ENCODE results near the gene SQSTM1. TPM values are rescaled to one million over a fixed set of nuclear protein-coding genes. Genes with fewer than 3 reads are reported as not detected.

SQSTM1 gene
- total RNA-seq, 1 experiment from 2014 or later = 78.5 TPM

- POLR2A ChIA-PET = no interaction called here
- Mint-ChIP-seq H3K4me3 (no peak overlapping the region), H3K9me3 (0 out of 2 replicates have a peak, but pooled peaks cover 7% of the 10 kb centered on the region), H3K4me1 (peaks cover 26% of the 10 kb centered on the region), H3K36me3 (peaks cover 81% of the 10 kb centered on the region), H3K27ac (no peak overlapping the region), H3K27me3 (ENCODE audit: low read depth) (no peaks in the 10 kb centered on the region)
- no peak for DNase-seq (ENCODE audit: low spot score)
- ATAC-seq = no peak
- CTCF ChIA-PET = interaction anchor here (3.1 kb wide), 1 partner anchor 28 kb away, joined by 11 read pairs; no protein-coding TSS in a partner anchor
- TF ChIP-seq CREB1 (CRISPR knock-in tag; IDR thresholded peaks at IDR 0.05) (no peak), ZNF281 (CRISPR knock-in tag; IDR thresholded peaks at IDR 0.05) (no peak), ZNF121 (CRISPR knock-in tag; IDR thresholded peaks at IDR 0.05) (no peak), E2F4 (CRISPR knock-in tag; IDR thresholded peaks at IDR 0.05; ENCODE audit: borderline replicate concordance, low read depth) (no peak)
- TF ChIP-seq, protein P1, sequence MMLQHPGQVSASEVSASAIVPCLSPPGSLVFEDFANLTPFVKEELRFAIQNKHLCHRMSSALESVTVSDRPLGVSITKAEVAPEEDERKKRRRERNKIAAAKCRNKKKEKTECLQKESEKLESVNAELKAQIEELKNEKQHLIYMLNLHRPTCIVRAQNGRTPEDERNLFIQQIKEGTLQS (CRISPR knock-in tag; conservative IDR thresholded peaks at IDR 0.05) = no peak
- TF ChIP-seq, protein P2, sequence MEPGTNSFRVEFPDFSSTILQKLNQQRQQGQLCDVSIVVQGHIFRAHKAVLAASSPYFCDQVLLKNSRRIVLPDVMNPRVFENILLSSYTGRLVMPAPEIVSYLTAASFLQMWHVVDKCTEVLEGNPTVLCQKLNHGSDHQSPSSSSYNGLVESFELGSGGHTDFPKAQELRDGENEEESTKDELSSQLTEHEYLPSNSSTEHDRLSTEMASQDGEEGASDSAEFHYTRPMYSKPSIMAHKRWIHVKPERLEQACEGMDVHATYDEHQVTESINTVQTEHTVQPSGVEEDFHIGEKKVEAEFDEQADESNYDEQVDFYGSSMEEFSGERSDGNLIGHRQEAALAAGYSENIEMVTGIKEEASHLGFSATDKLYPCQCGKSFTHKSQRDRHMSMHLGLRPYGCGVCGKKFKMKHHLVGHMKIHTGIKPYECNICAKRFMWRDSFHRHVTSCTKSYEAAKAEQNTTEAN (CRISPR knock-in tag; IDR thresholded peaks at IDR 0.05) = no peak
These were observed 9.2 kb downstream of the SQSTM1 start for GRCh38 chr5:179829732-179830435.

DNA sequence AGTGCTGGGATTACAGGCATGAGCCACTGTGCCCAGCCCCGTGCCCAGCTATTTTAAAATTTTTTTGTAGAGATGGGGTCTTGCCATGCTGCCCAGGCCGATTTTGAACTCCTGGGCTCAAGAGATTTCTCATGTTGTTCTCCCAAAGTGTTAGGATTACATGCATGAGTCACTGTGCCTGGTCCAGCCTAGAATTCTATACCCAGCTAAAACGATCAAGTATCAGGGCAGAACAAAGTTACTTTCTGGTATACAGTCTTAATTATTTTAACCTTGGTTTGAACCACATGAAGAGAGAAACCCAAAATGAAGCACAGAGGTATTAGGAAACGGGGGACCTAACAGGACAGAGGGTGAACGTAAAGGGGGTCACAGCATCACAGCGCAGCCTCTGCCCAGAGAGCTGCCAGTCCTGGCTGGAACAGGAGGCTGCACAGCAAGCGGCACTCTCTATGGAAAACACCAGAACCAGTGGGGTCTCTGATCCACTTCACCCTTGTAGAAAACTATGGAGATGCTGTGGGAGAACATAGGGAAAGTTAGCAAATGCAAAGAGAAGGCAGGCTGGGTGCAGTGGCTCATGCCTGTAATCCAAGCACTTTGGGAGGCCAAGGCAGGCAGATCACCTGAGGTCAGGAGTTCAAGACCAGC, 10.2 kb downstream of the SQSTM1 start:
- peaks cover 12% of the 10 kb centered on the region for H3K9me3 Mint-ChIP-seq
- POLR2A ChIA-PET = no interaction called here
- H3K4me1 Mint-ChIP-seq = peaks cover 26% of the 10 kb centered on the region
- no peaks in the 10 kb centered on the region; the same call in 1 of the 2 replicates for H3K27me3 Mint-ChIP-seq (ENCODE audit: low read depth)
- CTCF ChIA-PET = interaction anchor here (3.1 kb wide), 1 partner anchor 29 kb away, joined by 11 read pairs; no protein-coding TSS in a partner anchor
- peaks cover 81% of the 10 kb centered on the region for H3K36me3 Mint-ChIP-seq
- no peak overlapping the region for H3K27ac Mint-ChIP-seq
- H3K4me3 Mint-ChIP-seq = no peak overlapping the region
- no peak for ATAC-seq
- DNase-seq (ENCODE audit: low spot score) = no peak
- TF ChIP-seq NR2C2 (CRISPR knock-in tag; IDR thresholded peaks at IDR 0.05) (no peak), USF2 (CRISPR knock-in tag; IDR thresholded peaks at IDR 0.05) (no peak), MLX (CRISPR knock-in tag; IDR thresholded peaks at IDR 0.05) (no peak), SOX15 (CRISPR knock-in tag; IDR thresholded peaks at IDR 0.05) (no peak), ZNF317 (CRISPR knock-in tag; IDR thresholded peaks at IDR 0.05; ENCODE audit: borderline replicate concordance, low read depth) (no peak), E2F5 (CRISPR knock-in tag; IDR thresholded peaks at IDR 0.05) (no peak), ZNF263 (CRISPR knock-in tag; IDR thresholded peaks at IDR 0.05; ENCODE audit: low read depth) (no peak), SMAD4 (CRISPR knock-in tag; IDR thresholded peaks at IDR 0.05) (no peak), NFATC4 (CRISPR knock-in tag; IDR thresholded peaks at IDR 0.05) (no peak), KAT7 (CRISPR knock-in tag; IDR thresholded peaks at IDR 0.05; ENCODE audit: borderline replicate concordance) (no peak), FOXP4 (CRISPR knock-in tag; IDR thresholded peaks at IDR 0.05) (no peak), ZNF671 (CRISPR knock-in tag; IDR thresholded peaks at IDR 0.05) (no peak), ZNF512 (CRISPR knock-in tag; IDR thresholded peaks at IDR 0.05; ENCODE audit: borderline replicate concordance) (no peak), FOXP1 (CRISPR knock-in tag; IDR thresholded peaks at IDR 0.05; ENCODE audit: borderline replicate concordance) (no peak)

All from WTC11 (cell line).